A549 treated with AZD9567 at 1 μM for 4 hours (cell line): ENCODE results near the gene TMEM236. TPM values are rescaled to one million over a fixed set of nuclear protein-coding genes. Genes with fewer than 3 reads are reported as not detected.

Source experiments
- total RNA-seq: library from RNA; stranded (reverse); fragments of 200-300 nt; extraction: Qiagen RNA extraction; gene quantifications from 5 replicates; pipeline ENCODE4 v1.2.3, GENCODE V29; 2022; ENCODE audit not compliant: insufficient read depth

TMEM236 gene
- 0.03 to 0.69 TPM (median 0.05 TPM) in 5 replicates for total RNA-seq

GRCh38 chr10:17751781-17752445 lies at the start of gene TMEM236:
Gene TMEM236 (plus strand): TSS chr10:17752201. CDS start chr10:17752296, 95 bp downstream.

GRCh38 chr10:17808971-17809841 lies 57.2 kb downstream of the TMEM236 start, which contains the start of gene MRC1:
Gene MRC1 (plus strand): TSS chr10:17809348. CDS start chr10:17809466, 118 bp downstream.

Other genes with a start within 250 kb of the TMEM236 start
- 33.2 to 64.6 TPM (median 60.2 TPM) in 5 replicates for gene HACD1, start 134.8 kb upstream of the TMEM236 start, total RNA-seq
- 22.1 to 33.8 TPM (median 24.3 TPM) in 5 replicates for gene STAM, start 108.0 kb upstream of the TMEM236 start, total RNA-seq
- 0.01 to 0.04 TPM (median 0.02 TPM) in 4 of 5 replicates, not detected in the other for gene MRC1, start 57.1 kb downstream of the TMEM236 start, total RNA-seq
- not detected in 5 replicates for gene SLC39A12, start 199.7 kb downstream of the TMEM236 start, total RNA-seq